Activated CD8-positive, alpha-beta T cell treated with anti-CD3 and anti-CD28 coated beads for 36 hours (primary cell): Measurements from ENCODE around the gene GAPDHS. TPM values are rescaled to one million over a fixed set of nuclear protein-coding genes. Genes with fewer than 3 reads are reported as not detected.

ENCODE experiments used
- ATAC-seq: fragments of 200-7000 bp; cut with Tn5 transposase; one replicate; pipeline ENCODE4 v1.10.0; 2021; ENCODE audit warnings: mild to moderate bottlenecking, moderate library complexity
- CTCF ChIA-PET: fragments of 350-600 bp; sonication (Branson Sonifier 250); formaldehyde crosslinking; loops from one replicate; lab custom pipeline; 2021; ENCODE audit warnings: antibody characterized with exemption; lab: Charles Lee
- POLR2A ChIA-PET: fragments of 350-600 bp; sonication (Branson Sonifier 250); formaldehyde crosslinking; loops from one replicate; lab custom pipeline; 2021; ENCODE audit warnings: antibody characterized with exemption; lab: Charles Lee
- DNase-seq: peaks from one replicate; pipeline ENCODE4 v3.0.0-alpha.2; 2020
- H3K27ac Mint-ChIP-seq: one replicate; pipeline ENCODE4 v1.8.0; 2021; ENCODE audit warnings: mild to moderate bottlenecking, mixed read lengths
- H3K27me3 Mint-ChIP-seq: one replicate; pipeline ENCODE4 v1.8.0; 2021; ENCODE audit warnings: mixed read lengths
- H3K36me3 Mint-ChIP-seq: one replicate; pipeline ENCODE4 v1.8.0; 2021; ENCODE audit warnings: low read depth, mixed read lengths
- H3K4me1 Mint-ChIP-seq: one replicate; pipeline ENCODE4 v1.8.0; 2021; ENCODE audit warnings: low read depth, mixed read lengths
- H3K4me3 Mint-ChIP-seq: one replicate; pipeline ENCODE4 v1.8.0; 2021; ENCODE audit warnings: mild to moderate bottlenecking, moderate library complexity, mixed read lengths
- H3K9me3 Mint-ChIP-seq: one replicate; pipeline ENCODE4 v1.8.0; 2021; ENCODE audit warnings: mixed read lengths
- intact Hi-C: fragments of 100-400 bp; cut with micrococcal nuclease; formaldehyde crosslinking; loops from one replicate; pipeline ENCODE4 v1.10.0; 2022
- total RNA-seq, 2 experiments: library from RNA; stranded (reverse); gene quantifications; one replicate each; pipeline ENCODE4 v1.2.3, GENCODE V29; 2021
- TF ChIP-seq, protein P1 (sequence below): fragments of 200-600 bp; IDR thresholded peaks from one replicate; pipeline ENCODE4 v1.8.0; 2022; ENCODE audit warnings: antibody characterized with exemption, mild to moderate bottlenecking

The GAPDHS gene
- total RNA-seq, 2 experiments from 2014 or later, result not detected

GRCh38 chr19:35539314-35539713 lies 6.1 kb downstream of the GAPDHS start:
- peaks cover 11% of the 10 kb centered on the region for H3K4me1 Mint-ChIP-seq
- H3K27ac Mint-ChIP-seq, result no peak overlapping the region
- H3K27me3 Mint-ChIP-seq, result no peaks in the 10 kb centered on the region
- no peaks in the 10 kb centered on the region for H3K9me3 Mint-ChIP-seq
- CTCF ChIA-PET, result interaction anchor here (2.5 kb wide), 1 partner anchor 10 kb away, joined by 10 read pairs; no protein-coding TSS in a partner anchor
- DNase-seq (no peak), ATAC-seq (no peak)
- H3K36me3 Mint-ChIP-seq, result peaks cover 10% of the 10 kb centered on the region
- POLR2A ChIA-PET, result interaction anchor here (0.7 kb wide), 1 partner anchor 75 kb away, joined by 3 read pairs; no protein-coding TSS in a partner anchor
- H3K4me3 Mint-ChIP-seq, result no peak overlapping the region
- intact Hi-C loops, result no loop called here
- TF ChIP-seq, protein P1, sequence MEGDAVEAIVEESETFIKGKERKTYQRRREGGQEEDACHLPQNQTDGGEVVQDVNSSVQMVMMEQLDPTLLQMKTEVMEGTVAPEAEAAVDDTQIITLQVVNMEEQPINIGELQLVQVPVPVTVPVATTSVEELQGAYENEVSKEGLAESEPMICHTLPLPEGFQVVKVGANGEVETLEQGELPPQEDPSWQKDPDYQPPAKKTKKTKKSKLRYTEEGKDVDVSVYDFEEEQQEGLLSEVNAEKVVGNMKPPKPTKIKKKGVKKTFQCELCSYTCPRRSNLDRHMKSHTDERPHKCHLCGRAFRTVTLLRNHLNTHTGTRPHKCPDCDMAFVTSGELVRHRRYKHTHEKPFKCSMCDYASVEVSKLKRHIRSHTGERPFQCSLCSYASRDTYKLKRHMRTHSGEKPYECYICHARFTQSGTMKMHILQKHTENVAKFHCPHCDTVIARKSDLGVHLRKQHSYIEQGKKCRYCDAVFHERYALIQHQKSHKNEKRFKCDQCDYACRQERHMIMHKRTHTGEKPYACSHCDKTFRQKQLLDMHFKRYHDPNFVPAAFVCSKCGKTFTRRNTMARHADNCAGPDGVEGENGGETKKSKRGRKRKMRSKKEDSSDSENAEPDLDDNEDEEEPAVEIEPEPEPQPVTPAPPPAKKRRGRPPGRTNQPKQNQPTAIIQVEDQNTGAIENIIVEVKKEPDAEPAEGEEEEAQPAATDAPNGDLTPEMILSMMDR, result no peak

DNA sequence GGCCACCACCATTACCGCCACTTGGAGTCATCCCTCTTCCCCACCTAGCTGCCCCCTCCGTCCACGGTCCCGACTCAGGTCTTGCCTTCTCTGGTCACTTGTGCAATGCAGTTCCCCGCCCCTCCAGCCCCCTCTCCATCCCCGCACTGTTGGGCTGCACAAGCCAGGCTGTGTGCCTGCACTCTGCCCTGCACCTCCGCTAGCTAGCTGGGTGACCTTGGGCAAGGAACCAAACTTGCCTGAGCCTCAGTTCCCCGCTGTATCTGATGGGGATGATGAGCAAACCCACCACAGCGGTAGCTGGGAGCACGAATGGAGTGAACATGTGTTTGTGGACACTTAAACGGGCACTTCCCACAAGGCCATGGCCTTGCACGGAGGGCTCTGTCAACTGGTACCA lies 6.6 kb downstream of the GAPDHS start:
- ChIA-PET CTCF (no interaction called here), POLR2A (no interaction called here)
- Mint-ChIP-seq H3K27me3 (no peaks in the 10 kb centered on the region), H3K36me3 (peaks cover 15% of the 10 kb centered on the region), H3K9me3 (no peaks in the 10 kb centered on the region), H3K4me3 (no peak overlapping the region), H3K27ac (no peak overlapping the region), H3K4me1 (peaks cover 16% of the 10 kb centered on the region)
- intact Hi-C loops, result no loop called here
- DNase-seq, result no peak
- ATAC-seq, result no peak
- TF ChIP-seq, protein P1, result no peak

GRCh38 chr19:35540356-35540927 lies 7.2 kb downstream of the GAPDHS start:
- CTCF ChIA-PET, result interaction anchor here (1.9 kb wide), 1 partner anchor 30 kb away, joined by 6 read pairs; no protein-coding TSS in a partner anchor
- Mint-ChIP-seq H3K36me3 (peaks cover 16% of the 10 kb centered on the region), H3K4me1 (peaks cover 16% of the 10 kb centered on the region), H3K27me3 (no peaks in the 10 kb centered on the region), H3K4me3 (no peak overlapping the region), H3K9me3 (no peaks in the 10 kb centered on the region), H3K27ac (no peak overlapping the region)
- POLR2A ChIA-PET, result no interaction called here
- TF ChIP-seq, protein P1, result no peak
- DNase-seq, result no peak
- intact Hi-C loops, result no loop called here
- ATAC-seq, result no peak

GRCh38 chr19:35542209-35542608 lies 9.0 kb downstream of the GAPDHS start:
- intact Hi-C loops, result no loop called here
- ATAC-seq, result no peak
- no peak overlapping the region for H3K27ac Mint-ChIP-seq
- TF ChIP-seq, protein P1, result no peak
- H3K4me3 Mint-ChIP-seq, result no peak overlapping the region
- no peaks in the 10 kb centered on the region for H3K27me3 Mint-ChIP-seq
- POLR2A ChIA-PET, result no interaction called here
- H3K36me3 Mint-ChIP-seq, result peaks cover 28% of the 10 kb centered on the region
- no peaks in the 10 kb centered on the region for H3K9me3 Mint-ChIP-seq
- DNase-seq, result no peak
- CTCF ChIA-PET, result interaction anchor here (1.2 to 1.9 kb wide), 2 partner anchors 27 to 32 kb away, joined by 3 to 6 read pairs; no protein-coding TSS in a partner anchor
- peaks cover 28% of the 10 kb centered on the region for H3K4me1 Mint-ChIP-seq
